Thyroid gland (tissue), 4 donors: ENCODE measurements around the gene TMC1. TPM values are rescaled to one million over a fixed set of nuclear protein-coding genes. Genes with fewer than 3 reads are reported as not detected.
"Not testable (repeated sequence)": the region's sequence is repeated elsewhere in the genome, so short reads cannot be mapped to it uniquely, and the experiment has no call there.

Source experiments
- DNase-seq, 2 donors: peaks; one replicate each; pipeline ENCODE4 v3.0.0-alpha.2; 2019
- H3K27ac ChIP-seq, 3 donors: fragments of 200-600 bp; sonication (generic); 1 replicate in 2 of 3; 2 replicates in 1 of 3; pipeline ENCODE4 v1.5.1; 2016 to 2019; ENCODE audit warnings: mild to moderate bottlenecking in 1 of 3, moderate library complexity in 1 of 3
- H3K27me3 ChIP-seq: fragments of 200-600 bp; sonication (generic); one replicate; pipeline ENCODE4 v1.5.1; 2019
- H3K36me3 ChIP-seq, 2 donors: fragments of 200-600 bp; sonication (generic); one replicate each; pipeline ENCODE4 v1.5.1; 2016 to 2019
- H3K4me1 ChIP-seq, 2 donors: fragments of 200-600 bp; sonication (generic); one replicate each; pipeline ENCODE4 v1.5.1; 2017 to 2019
- H3K4me3 ChIP-seq, 3 donors: fragments of 200-600 bp; sonication (generic); replicated peaks in 1 of 3; 1 replicate in 2 of 3; 2 replicates in 1 of 3; pipeline ENCODE4 v1.5.1; 2016; ENCODE audit warnings: mild to moderate bottlenecking in 1 of 3
- H3K9me3 ChIP-seq: fragments of 200-600 bp; sonication (generic); one replicate; pipeline ENCODE4 v1.5.1; 2017
- POLR2A ChIP-seq, 2 donors: fragments of 450-650 bp; IDR thresholded peaks; one replicate each; pipeline ENCODE4 v1.6.1; 2017; ENCODE audit warnings: antibody characterized with exemption in 2 of 2, mild to moderate bottlenecking in 2 of 2, moderate library complexity in 1 of 2
- WGBS, 2 donors: methylation state at CpG; one replicate each; pipeline ENCODE4 v1.1.5; 2017; 5-methylcytosine and 5-hydroxymethylcytosine counted together
- intact Hi-C: fragments of 100-400 bp; cut with DNase I; formaldehyde crosslinking; loops from one replicate; pipeline ENCODE4 v1.15.1; 2023
- total RNA-seq, 4 donors: library from RNA; depleted of rRNA; stranded (reverse); fragments of >200 nt; gene quantifications; one replicate each; pipeline ENCODE4 v1.2.3, GENCODE V29; 2016
- TF ChIP-seq, protein P1 (sequence below), 6 experiments: fragments of 200-600 bp in 3 of 6; fragments of 450-650 bp in 3 of 6; sonication (generic) in 3 of 6; IDR thresholded peaks; one replicate each; pipeline ENCODE4 v1.5.1; 2016 to 2019; ENCODE audit warnings: antibody characterized with exemption in 6 of 6, mild to moderate bottlenecking in 2 of 6, inconsistent platforms in 1 of 6, moderate library complexity in 1 of 6

The TMC1 gene
- total RNA-seq, 4 donors from 2014 or later: 0.11 to 0.13 TPM; not detected in 2

GRCh38 chr9:72486594-72486955, 34.8 kb upstream of the TMC1 start:
- Histone ChIP-seq H3K36me3 (no peaks in the 10 kb centered on the region), H3K4me1 (no peaks in the 10 kb centered on the region), H3K27ac (no peak overlapping the region), H3K4me3 (no peak overlapping the region), H3K27me3 (no peaks in the 10 kb centered on the region), H3K9me3 (no peaks in the 10 kb centered on the region)
- intact Hi-C loops: no loop called here
- TF ChIP-seq POLR2A (IDR thresholded peaks at IDR 0.05): no peak
- WGBS, 2 donors: 54 to 61% methylated on average over 1 of the region's 1 CpG
- no peak for DNase-seq

DNA sequence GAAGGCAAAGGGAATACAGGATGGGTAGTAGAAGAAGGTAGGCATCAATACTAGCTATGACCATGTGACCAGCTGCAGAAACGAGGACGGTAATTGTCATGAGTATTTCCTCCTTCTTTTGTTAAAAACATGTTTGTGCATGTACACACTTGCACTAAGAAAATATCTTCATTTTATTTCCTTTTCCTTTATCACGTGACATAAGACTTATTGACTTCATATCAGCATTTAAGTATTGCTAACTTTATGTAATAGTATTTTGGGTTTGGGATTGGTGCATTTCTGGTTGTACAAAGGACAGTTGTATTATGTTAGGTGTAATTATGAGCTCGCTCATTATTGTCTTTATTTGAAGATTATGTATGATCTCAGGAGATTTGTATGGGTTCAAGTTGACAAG, 33.7 kb upstream of the TMC1 start:
- H3K27ac ChIP-seq, H3K4me1 ChIP-seq, DNase-seq, H3K27me3 ChIP-seq, intact Hi-C loops, H3K36me3 ChIP-seq, H3K4me3 ChIP-seq, H3K9me3 ChIP-seq: not testable (repeated sequence)
- 89 to 90% methylated on average over 4 of the region's 4 CpGs for WGBS, 2 donors

GRCh38 chr9:72489986-72490385, 31.4 kb upstream of the TMC1 start:
- Histone ChIP-seq H3K27ac (no peak overlapping the region), H3K4me1 (no peaks in the 10 kb centered on the region), H3K9me3 (no peaks in the 10 kb centered on the region), H3K4me3 (no peak overlapping the region), H3K36me3 (no peaks in the 10 kb centered on the region), H3K27me3 (no peaks in the 10 kb centered on the region)
- intact Hi-C loops: no loop called here
- DNase-seq: no peak
- no peak for TF ChIP-seq POLR2A (IDR thresholded peaks at IDR 0.05)
- TF ChIP-seq, protein P1, sequence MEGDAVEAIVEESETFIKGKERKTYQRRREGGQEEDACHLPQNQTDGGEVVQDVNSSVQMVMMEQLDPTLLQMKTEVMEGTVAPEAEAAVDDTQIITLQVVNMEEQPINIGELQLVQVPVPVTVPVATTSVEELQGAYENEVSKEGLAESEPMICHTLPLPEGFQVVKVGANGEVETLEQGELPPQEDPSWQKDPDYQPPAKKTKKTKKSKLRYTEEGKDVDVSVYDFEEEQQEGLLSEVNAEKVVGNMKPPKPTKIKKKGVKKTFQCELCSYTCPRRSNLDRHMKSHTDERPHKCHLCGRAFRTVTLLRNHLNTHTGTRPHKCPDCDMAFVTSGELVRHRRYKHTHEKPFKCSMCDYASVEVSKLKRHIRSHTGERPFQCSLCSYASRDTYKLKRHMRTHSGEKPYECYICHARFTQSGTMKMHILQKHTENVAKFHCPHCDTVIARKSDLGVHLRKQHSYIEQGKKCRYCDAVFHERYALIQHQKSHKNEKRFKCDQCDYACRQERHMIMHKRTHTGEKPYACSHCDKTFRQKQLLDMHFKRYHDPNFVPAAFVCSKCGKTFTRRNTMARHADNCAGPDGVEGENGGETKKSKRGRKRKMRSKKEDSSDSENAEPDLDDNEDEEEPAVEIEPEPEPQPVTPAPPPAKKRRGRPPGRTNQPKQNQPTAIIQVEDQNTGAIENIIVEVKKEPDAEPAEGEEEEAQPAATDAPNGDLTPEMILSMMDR (IDR thresholded peaks at IDR 0.05): no peak
- 96 to 100% methylated on average over 1 of the region's 1 CpG for WGBS, 2 donors

DNA sequence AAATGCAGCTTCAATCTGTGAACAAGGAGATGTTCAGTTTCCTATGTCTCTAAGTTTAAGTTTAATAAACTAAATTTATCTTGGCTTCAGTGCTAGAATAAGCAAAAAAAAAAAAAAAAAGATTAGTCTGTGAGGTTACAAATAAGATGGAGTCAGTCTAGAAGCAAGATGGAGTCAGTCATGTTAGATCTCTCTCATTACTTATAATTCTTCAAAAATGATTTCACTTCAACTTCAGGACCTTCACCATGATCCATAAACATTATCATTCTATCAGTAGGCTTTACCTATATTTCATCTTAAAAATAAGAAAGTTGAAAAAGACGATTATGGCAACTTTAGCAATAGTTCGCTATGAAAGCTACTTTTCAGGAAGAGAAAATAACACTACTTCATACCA, 30.2 kb upstream of the TMC1 start:
- no peaks in the 10 kb centered on the region for H3K9me3 ChIP-seq
- 94 to 96% methylated on average over 2 of the region's 2 CpGs for WGBS, 2 donors
- intact Hi-C loops: no loop called here
- no peak overlapping the region for H3K27ac ChIP-seq
- H3K36me3 ChIP-seq: no peaks in the 10 kb centered on the region
- H3K4me1 ChIP-seq: no peaks in the 10 kb centered on the region
- TF ChIP-seq, protein P1 (IDR thresholded peaks at IDR 0.05): no peak
- DNase-seq: no peak
- H3K27me3 ChIP-seq: no peaks in the 10 kb centered on the region
- H3K4me3 ChIP-seq: no peak overlapping the region

- Histone ChIP-seq H3K9me3 (no peaks in the 10 kb centered on the region), H3K36me3 (no peaks in the 10 kb centered on the region), H3K27me3 (no peaks in the 10 kb centered on the region), H3K4me3 (no peak overlapping the region), H3K4me1 (no peaks in the 10 kb centered on the region), H3K27ac (no peak overlapping the region)
- no peak for DNase-seq
- intact Hi-C loops: no loop called here
- TF ChIP-seq POLR2A (IDR thresholded peaks at IDR 0.05): no peak
- TF ChIP-seq, protein P1 (IDR thresholded peaks at IDR 0.05): no peak
Measured at GRCh38 chr9:72494051-72494450, 27.4 kb upstream of the TMC1 start.

DNA sequence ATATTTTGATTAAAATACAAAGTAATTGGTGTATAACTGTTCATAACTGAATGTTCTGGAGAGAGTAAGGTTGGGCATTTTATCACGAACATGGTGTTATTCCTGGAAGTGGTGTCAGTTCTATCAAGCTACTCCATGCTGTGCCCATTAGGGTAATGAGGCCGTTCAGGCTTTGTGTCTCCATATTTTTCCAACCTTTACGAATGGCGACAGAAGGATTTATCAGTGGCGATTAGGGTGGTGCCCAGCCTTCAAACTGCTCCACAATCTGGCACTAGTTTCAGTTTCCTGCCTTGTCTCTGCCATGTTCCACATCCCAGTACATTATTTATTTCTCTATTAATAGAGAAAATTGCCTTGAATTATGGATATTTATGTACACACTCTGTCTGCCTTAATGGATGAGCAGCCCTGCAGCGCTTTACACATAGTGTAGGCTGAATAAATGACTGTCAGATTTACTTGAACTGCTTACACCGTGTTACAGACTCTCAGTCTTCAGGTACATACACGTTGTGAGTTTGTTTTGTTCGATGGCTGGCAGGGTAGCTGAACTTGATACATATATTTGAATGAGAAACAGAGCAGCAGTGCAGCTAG, 23.9 kb upstream of the TMC1 start:
- H3K27ac ChIP-seq: no peak overlapping the region
- H3K27me3 ChIP-seq: no peaks in the 10 kb centered on the region
- H3K36me3 ChIP-seq: no peaks in the 10 kb centered on the region
- no peak for DNase-seq
- H3K4me1 ChIP-seq: no peaks in the 10 kb centered on the region
- no peak overlapping the region for H3K4me3 ChIP-seq
- intact Hi-C loops: no loop called here
- WGBS, 2 donors: 84 to 90% methylated on average over 9 of the region's 9 CpGs
- H3K9me3 ChIP-seq: no peaks in the 10 kb centered on the region
- TF ChIP-seq POLR2A (IDR thresholded peaks at IDR 0.05): no peak
- TF ChIP-seq, protein P1 (IDR thresholded peaks at IDR 0.05): no peak
